Endothelial cell of umbilical vein (primary cell): ENCODE measurements around the gene GRK1. TPM values are rescaled to one million over a fixed set of nuclear protein-coding genes. Genes with fewer than 3 reads are reported as not detected.
"Not testable (repeated sequence)": the region's sequence is repeated elsewhere in the genome, so short reads cannot be mapped to it uniquely, and the experiment has no call there.

Experiments
- BruUV-seq: library from RNA; stranded (reverse); fragments of 400-500 nt; replicated peaks from 2 replicates; lab custom pipeline; 2021; lab: Mats Ljungman, UMichigan
- CTCF ChIA-PET: fragments of 300-600, 350-600 bp; sonication (Branson Sonifier 250); formaldehyde crosslinking; loops from one replicate; lab custom pipeline; 2021; ENCODE audit warnings: antibody characterized with exemption, inconsistent platforms; lab: Charles Lee
- POLR2A ChIA-PET: fragments of 300-600, 350-600 bp; sonication (Branson Sonifier 250); formaldehyde crosslinking; loops from one replicate; lab custom pipeline; 2021; ENCODE audit warnings: antibody characterized with exemption, inconsistent platforms; lab: Charles Lee
- DNase-seq: peaks from one replicate; pipeline ENCODE4 v3.0.0-alpha.2; 2011; ENCODE audit warnings: low read depth, low spot score
- FAIRE-seq: peaks from 2 replicates; lab custom pipeline; 2011; peaks lifted over from hg19 to GRCh38; lab: Jason Lieb, UNC
- H2AFZ ChIP-seq: 2 replicates; pipeline ENCODE4 v1.6.0; 2012; ENCODE audit warnings: low read depth, low read length, control low read depth, inconsistent platforms
- H3K27ac ChIP-seq: 2 replicates; pipeline ENCODE4 v1.5.1; 2011; ENCODE audit warnings: low read depth, mild to moderate bottlenecking, control low read depth, low read length, moderate library complexity; ENCODE audit not compliant: insufficient read depth
- H3K27me3 ChIP-seq, 2 experiments: 2 replicates each; pipeline versions ENCODE4 v1.6.0 to v1.6.1; 2011; ENCODE audit warnings: low read length in 2 of 2, mixed read lengths in 1 of 2; ENCODE audit not compliant: control insufficient read depth in 2 of 2, insufficient read depth in 2 of 2
- H3K36me3 ChIP-seq, 2 experiments: 2 replicates in 1 of 2; 3 replicates in 1 of 2; pipeline ENCODE4 v1.5.1; 2011; ENCODE audit warnings: low read length in 2 of 2, mild to moderate bottlenecking in 1 of 2, moderate library complexity in 1 of 2; ENCODE audit not compliant: control insufficient read depth in 2 of 2, insufficient read depth in 2 of 2; ENCODE audit errors: extremely low read depth in 1 of 2
- H3K4me1 ChIP-seq: 3 replicates; pipeline ENCODE4 v1.5.1; 2011; ENCODE audit warnings: mild to moderate bottlenecking, low read length; ENCODE audit not compliant: control insufficient read depth, insufficient read depth; ENCODE audit errors: extremely low read depth
- H3K4me2 ChIP-seq: 2 replicates; pipeline ENCODE4 v1.6.1; 2011; ENCODE audit warnings: low read length, control low read depth, mixed read lengths; ENCODE audit not compliant: insufficient read depth
- H3K4me3 ChIP-seq, 3 experiments: fragments of 200-600 bp in 1 of 3; sonication (generic), shearing (Covaris generic) in 1 of 3; replicated peaks in 1 of 3; 2 replicates each; pipeline ENCODE4 v1.5.1; 2011 to 2016; ENCODE audit warnings: control low read depth in 3 of 3, low read length in 3 of 3, mild to moderate bottlenecking in 2 of 3, inconsistent platforms in 1 of 3, low read depth in 1 of 3, moderate library complexity in 1 of 3; ENCODE audit not compliant: insufficient read depth in 1 of 3
- H3K79me2 ChIP-seq: 2 replicates; pipeline ENCODE4 v1.6.0; 2012; ENCODE audit warnings: low read length, inconsistent platforms; ENCODE audit not compliant: control insufficient read depth, insufficient read depth
- H3K9ac ChIP-seq: replicated peaks from 2 replicates; pipeline ENCODE3; 2011; ENCODE audit warnings: low read length, control low read depth; ENCODE audit not compliant: insufficient read depth; ENCODE audit errors: extremely low read depth
- H3K9me1 ChIP-seq: replicated peaks from 3 replicates; pipeline ENCODE4 v1.6.0; 2011; ENCODE audit warnings: mild to moderate bottlenecking, low read length; ENCODE audit not compliant: control insufficient read depth, insufficient read depth; ENCODE audit errors: extremely low read depth
- H3K9me3 ChIP-seq: replicated peaks from 2 replicates; pipeline ENCODE4 v1.5.1; 2012; ENCODE audit warnings: low read length, inconsistent platforms; ENCODE audit not compliant: control insufficient read depth, insufficient read depth
- H4K20me1 ChIP-seq: replicated peaks from 2 replicates; pipeline ENCODE3; 2011; ENCODE audit warnings: mild to moderate bottlenecking, low read length; ENCODE audit not compliant: control insufficient read depth, insufficient read depth; ENCODE audit errors: extremely low read depth
- EZH2 ChIP-seq: IDR thresholded peaks from 2 replicates; pipeline ENCODE4 v1.6.1; 2012; ENCODE audit warnings: borderline replicate concordance, low read depth, mild to moderate bottlenecking, moderate library complexity, low read length, inconsistent platforms; ENCODE audit not compliant: severe bottlenecking
- FOS ChIP-seq: IDR thresholded peaks from 2 replicates; pipeline ENCODE4 v1.6.1; 2011; ENCODE audit warnings: mild to moderate bottlenecking, low read length, moderate library complexity, borderline replicate concordance; ENCODE audit not compliant: insufficient read depth
- GATA2 ChIP-seq: IDR thresholded peaks from 2 replicates; pipeline ENCODE4 v1.7.0; 2011; ENCODE audit warnings: low read depth, mild to moderate bottlenecking, moderate library complexity, mixed read lengths, low read length; ENCODE audit not compliant: insufficient read length, insufficient read depth
- JUN ChIP-seq: IDR thresholded peaks from 2 replicates; pipeline ENCODE4 v1.6.1; 2011; ENCODE audit warnings: borderline replicate concordance, low read depth; ENCODE audit not compliant: insufficient read length, insufficient read depth
- MYC ChIP-seq: IDR thresholded peaks from one replicate; pipeline ENCODE4 v1.6.1; 2011; ENCODE audit warnings: mild to moderate bottlenecking, low read depth, low read length
- POLR2A ChIP-seq: IDR thresholded peaks from 2 replicates; pipeline ENCODE4 v1.6.1; 2012; ENCODE audit warnings: low read depth, mild to moderate bottlenecking, control low read depth, low read length
- POLR2AphosphoS5 ChIP-seq: IDR thresholded peaks from 2 replicates; pipeline ENCODE4 v1.6.1; 2012; ENCODE audit warnings: low read depth, mild to moderate bottlenecking, control low read depth, low read length, moderate library complexity; ENCODE audit not compliant: insufficient read depth
- dilution Hi-C: fragments of 300-500 bp; cut with MboI; formaldehyde crosslinking; loops from one replicate; pipeline ENCODE4 v1.15.0; 2019; ENCODE audit warnings: low sequenced_read_pairs; ENCODE audit not compliant: extremely low pct_ligation_motif_present
- intact Hi-C: fragments of 100-400 bp; cut with micrococcal nuclease; formaldehyde crosslinking; loops from one replicate; pipeline ENCODE4 v1.10.0; 2022
- polyA plus RNA-seq, 4 experiments: library from polyadenylated mRNA; depleted of rRNA in 3 of 4; stranded (reverse) in 3 of 4; unstranded in 1 of 4; fragments of >200 nt; gene quantifications; 2 replicates each; pipeline versions ENCODE4 v1.2.1 to v1.2.3, GENCODE V29; 2011 to 2012; ENCODE audit warnings: missing spikeins in 1 of 4
- total RNA-seq: library from RNA; stranded (reverse); gene quantifications from 2 replicates; pipeline ENCODE4 v1.2.3, GENCODE V29; 2021
- TF ChIP-seq, protein P1 (sequence below): IDR thresholded peaks from 2 replicates; pipeline ENCODE4 v1.6.1; 2011; ENCODE audit not compliant: insufficient read depth, insufficient read length
- TF ChIP-seq, protein P2 (sequence below), 2 donors: IDR thresholded peaks; 1 replicate in 1 of 2; 2 replicates in 1 of 2; pipeline ENCODE4 v1.5.1; 2011; ENCODE audit warnings: low read length in 2 of 2, mild to moderate bottlenecking in 2 of 2, moderate library complexity in 2 of 2, control low read depth in 1 of 2, inconsistent platforms in 1 of 2, low read depth in 1 of 2; ENCODE audit not compliant: insufficient read depth in 1 of 2; ENCODE audit errors: extremely low read depth in 1 of 2

Gene GRK1
- total and polyA plus RNA-seq, 2 donors (not counting 3 experiments of a cell fraction or from before 2014, with no cell fraction given): not detected

DNA sequence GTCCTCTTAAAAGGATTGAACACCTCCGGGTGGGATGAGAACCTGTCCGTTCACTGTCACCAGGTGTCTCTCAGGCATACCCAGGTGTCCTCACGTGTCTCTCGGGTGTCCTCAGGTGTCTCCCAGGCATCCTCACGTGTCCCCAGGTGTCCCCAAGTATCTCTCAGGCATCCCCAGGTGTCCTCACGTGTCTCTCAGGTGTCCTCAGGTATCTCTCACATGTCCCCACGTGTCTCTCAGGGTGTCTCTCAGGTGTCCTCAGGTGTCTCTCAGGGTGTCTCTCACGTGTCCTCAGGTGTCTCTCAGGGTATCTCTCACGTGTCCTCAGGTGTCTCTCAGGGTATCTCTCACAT lies 42.8 kb upstream of the GRK1 start:
- no peak overlapping the region for H2AFZ ChIP-seq
- no peak overlapping the region for H3K27ac ChIP-seq
- DNase-seq (no peak), FAIRE-seq (no peak)
- dilution Hi-C loops (no loop called here), intact Hi-C loops (no loop called here)
- H3K4me3 ChIP-seq: no peak overlapping the region
- peaks cover 2% of the 10 kb centered on the region for H4K20me1 ChIP-seq
- H3K9ac ChIP-seq: no peak overlapping the region
- ChIA-PET CTCF (no interaction called here), POLR2A (no interaction called here)
- no peaks in the 10 kb centered on the region for H3K9me1 ChIP-seq
- no peak overlapping the region for H3K4me2 ChIP-seq
- peaks cover 7% of the 10 kb centered on the region for H3K4me1 ChIP-seq
- H3K79me2 ChIP-seq: peaks cover 61% of the 10 kb centered on the region
- peaks cover 0 to 10% of the 10 kb centered on the region in 2 experiments for H3K36me3 ChIP-seq
- TF ChIP-seq, protein P1, sequence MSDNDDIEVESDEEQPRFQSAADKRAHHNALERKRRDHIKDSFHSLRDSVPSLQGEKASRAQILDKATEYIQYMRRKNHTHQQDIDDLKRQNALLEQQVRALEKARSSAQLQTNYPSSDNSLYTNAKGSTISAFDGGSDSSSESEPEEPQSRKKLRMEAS: no peak
- no peak for TF ChIP-seq JUN
- no peak for TF ChIP-seq FOS
- no peak for TF ChIP-seq GATA2
- TF ChIP-seq, protein P2, sequence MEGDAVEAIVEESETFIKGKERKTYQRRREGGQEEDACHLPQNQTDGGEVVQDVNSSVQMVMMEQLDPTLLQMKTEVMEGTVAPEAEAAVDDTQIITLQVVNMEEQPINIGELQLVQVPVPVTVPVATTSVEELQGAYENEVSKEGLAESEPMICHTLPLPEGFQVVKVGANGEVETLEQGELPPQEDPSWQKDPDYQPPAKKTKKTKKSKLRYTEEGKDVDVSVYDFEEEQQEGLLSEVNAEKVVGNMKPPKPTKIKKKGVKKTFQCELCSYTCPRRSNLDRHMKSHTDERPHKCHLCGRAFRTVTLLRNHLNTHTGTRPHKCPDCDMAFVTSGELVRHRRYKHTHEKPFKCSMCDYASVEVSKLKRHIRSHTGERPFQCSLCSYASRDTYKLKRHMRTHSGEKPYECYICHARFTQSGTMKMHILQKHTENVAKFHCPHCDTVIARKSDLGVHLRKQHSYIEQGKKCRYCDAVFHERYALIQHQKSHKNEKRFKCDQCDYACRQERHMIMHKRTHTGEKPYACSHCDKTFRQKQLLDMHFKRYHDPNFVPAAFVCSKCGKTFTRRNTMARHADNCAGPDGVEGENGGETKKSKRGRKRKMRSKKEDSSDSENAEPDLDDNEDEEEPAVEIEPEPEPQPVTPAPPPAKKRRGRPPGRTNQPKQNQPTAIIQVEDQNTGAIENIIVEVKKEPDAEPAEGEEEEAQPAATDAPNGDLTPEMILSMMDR (IDR thresholded peaks at IDR 0.05; ENCODE audit: extremely low read depth in 1 of 2, insufficient read depth in 1 of 2, low read depth in 1 of 2, low read length in 2 of 2): no peak
- no peak for TF ChIP-seq EZH2
- TF ChIP-seq MYC: no peak
- TF ChIP-seq POLR2AphosphoS5: no peak
- no peak for TF ChIP-seq POLR2A
- H3K9me3 ChIP-seq: no peaks in the 10 kb centered on the region
- no TSS peak for BruUV-seq
- no peaks in the 10 kb centered on the region for H3K27me3 ChIP-seq

DNA sequence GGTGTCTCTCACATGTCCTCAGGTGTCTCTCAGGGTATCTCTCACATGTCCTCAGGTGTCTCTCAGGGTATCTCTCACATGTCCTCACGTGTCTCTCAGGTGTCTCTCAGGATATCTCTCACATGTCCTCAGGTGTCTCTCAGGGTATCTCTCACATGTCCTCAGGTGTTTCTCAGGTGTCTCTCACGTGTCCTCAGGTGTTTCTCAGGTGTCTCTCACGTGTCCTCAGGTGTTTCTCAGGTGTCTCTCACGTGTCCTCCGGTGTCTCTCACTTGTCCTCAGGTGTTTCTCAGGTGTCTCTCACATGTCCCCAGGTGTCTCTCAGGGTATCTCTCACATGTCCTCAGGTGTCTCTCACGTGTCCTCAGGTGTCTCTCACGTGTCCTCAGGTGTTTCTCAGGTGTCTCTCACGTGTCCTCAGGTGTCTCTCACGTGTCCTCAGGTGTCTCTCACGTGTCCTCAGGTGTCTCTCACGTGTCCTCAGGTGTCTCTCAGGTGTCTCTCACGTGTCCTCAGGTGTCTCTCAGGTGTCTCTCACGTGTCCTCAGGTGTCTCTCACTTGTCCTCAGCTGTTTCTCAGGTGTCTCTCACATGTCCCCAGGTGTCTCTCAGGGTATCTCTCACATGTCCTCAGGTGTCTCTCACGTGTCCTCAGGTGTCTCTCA lies 42.2 kb upstream of the GRK1 start:
- FAIRE-seq, POLR2A ChIA-PET, H3K27me3 ChIP-seq, H3K9ac ChIP-seq, CTCF ChIA-PET, H3K4me1 ChIP-seq, H2AFZ ChIP-seq, H3K4me3 ChIP-seq, DNase-seq, H4K20me1 ChIP-seq, H3K9me3 ChIP-seq, H3K27ac ChIP-seq, H3K4me2 ChIP-seq, dilution Hi-C loops, intact Hi-C loops, BruUV-seq, H3K9me1 ChIP-seq: not testable (repeated sequence)
- Histone ChIP-seq H3K36me3 (peaks cover 0 to 10% of the 10 kb centered on the region in 2 experiments), H3K79me2 (peaks cover 62% of the 10 kb centered on the region)
